Mesendoderm (in vitro differentiated cells): ENCODE results near the gene PCBD2.

Experiments
- DNase-seq: peaks from one replicate; pipeline ENCODE4 v3.0.0; 2013
- H2AK5ac ChIP-seq: 2 replicates; pipeline ENCODE4 v1.6.1; 2013; ENCODE audit warnings: low read length, inconsistent platforms
- H2BK120ac ChIP-seq: 2 replicates; pipeline ENCODE4 v1.6.1; 2013; ENCODE audit warnings: low read depth, mild to moderate bottlenecking, low read length, moderate library complexity, mixed read lengths
- H2BK15ac ChIP-seq: replicated peaks from 2 replicates; pipeline ENCODE4 v1.6.1; 2013; ENCODE audit warnings: low read depth, mild to moderate bottlenecking, moderate library complexity
- H2BK5ac ChIP-seq: 2 replicates; pipeline ENCODE4 v1.6.1; 2013; ENCODE audit warnings: low read length, inconsistent platforms
- H3K18ac ChIP-seq: 2 replicates; pipeline ENCODE4 v1.6.1; 2013; ENCODE audit warnings: mild to moderate bottlenecking, low read length, mixed read lengths
- H3K23ac ChIP-seq: one replicate; pipeline ENCODE4 v1.6.1; 2013; ENCODE audit warnings: low read length
- H3K27ac ChIP-seq: 2 replicates; pipeline ENCODE4 v1.5.1; 2013; ENCODE audit warnings: low read depth, mild to moderate bottlenecking, inconsistent platforms, low read length, moderate library complexity
- H3K27me3 ChIP-seq: 2 replicates; pipeline ENCODE4 v1.6.1; 2013; ENCODE audit warnings: low read length, control low read depth, mild to moderate bottlenecking, inconsistent platforms; ENCODE audit not compliant: insufficient read depth, poor library complexity
- H3K36me3 ChIP-seq: 2 replicates; pipeline ENCODE4 v1.6.1; 2013; ENCODE audit warnings: low read length, inconsistent platforms; ENCODE audit not compliant: control insufficient read depth, insufficient read depth
- H3K4ac ChIP-seq: one replicate; pipeline ENCODE4 v1.6.1; 2013; ENCODE audit warnings: low read depth, mild to moderate bottlenecking, low read length, moderate library complexity
- H3K4me1 ChIP-seq: 2 replicates; pipeline ENCODE4 v1.6.1; 2013; ENCODE audit warnings: low read depth, low read length, inconsistent platforms; ENCODE audit not compliant: control insufficient read depth
- H3K4me2 ChIP-seq: 2 replicates; pipeline ENCODE4 v1.6.1; 2013; ENCODE audit warnings: low read length
- H3K4me3 ChIP-seq: 2 replicates; pipeline ENCODE4 v1.5.1; 2013; ENCODE audit warnings: mild to moderate bottlenecking, low read length
- H3K56ac ChIP-seq: one replicate; pipeline ENCODE4 v1.6.1; 2013; ENCODE audit warnings: low read length
- H3K79me1 ChIP-seq: 2 replicates; pipeline ENCODE4 v1.6.1; 2013; ENCODE audit warnings: low read length, inconsistent platforms
- H3K79me2 ChIP-seq: 2 replicates; pipeline ENCODE4 v1.6.1; 2013; ENCODE audit warnings: mild to moderate bottlenecking, low read length; ENCODE audit not compliant: control insufficient read depth, insufficient read depth
- H3K9ac ChIP-seq: 2 replicates; pipeline ENCODE4 v1.6.1; 2013; ENCODE audit warnings: low read length, inconsistent platforms
- H4K5ac ChIP-seq: one replicate; pipeline ENCODE4 v1.6.1; 2013; ENCODE audit warnings: low read length
- H4K8ac ChIP-seq: one replicate; pipeline ENCODE4 v1.6.1; 2013; ENCODE audit warnings: low read depth, mild to moderate bottlenecking, control low read depth, low read length, moderate library complexity
- WGBS: extraction: QIAGEN DNeasy Blood & Tissue Kit; methylation state at CpG from one replicate; pipeline ENCODE4 v1.1.7; 2013; ENCODE audit warnings: low lambda C conversion rate, missing lambda C conversion rate; ENCODE audit not compliant: insufficient coverage; ENCODE audit errors: extremely low coverage; 5-methylcytosine and 5-hydroxymethylcytosine counted together

Gene PCBD2

GRCh38 chr5:134918861-134919260, 13.9 kb downstream of the PCBD2 start:
- H2BK120ac ChIP-seq: no peak overlapping the region
- H3K27ac ChIP-seq: no peak overlapping the region
- no peak overlapping the region for H3K4me3 ChIP-seq
- H3K79me2 ChIP-seq: no peaks in the 10 kb centered on the region
- no peak overlapping the region for H3K23ac ChIP-seq
- WGBS: no CpG with 5 or more reads among the region's 3 CpGs
- H4K5ac ChIP-seq: no peak overlapping the region
- H3K79me1 ChIP-seq: peaks cover 3% of the 10 kb centered on the region
- no peak overlapping the region for H3K18ac ChIP-seq
- no peak overlapping the region for H2BK5ac ChIP-seq
- H3K27me3 ChIP-seq: no peaks in the 10 kb centered on the region
- H2AK5ac ChIP-seq: no peak overlapping the region
- H3K4me2 ChIP-seq: no peak overlapping the region
- no peak for DNase-seq
- no peak overlapping the region for H3K4ac ChIP-seq
- no peak overlapping the region for H3K56ac ChIP-seq
- H3K4me1 ChIP-seq: no peaks in the 10 kb centered on the region
- H3K36me3 ChIP-seq: peaks cover 4% of the 10 kb centered on the region
- H2BK15ac ChIP-seq: no peak overlapping the region
- H3K9ac ChIP-seq: no peak overlapping the region
- H4K8ac ChIP-seq: no peak overlapping the region

- no peaks in the 10 kb centered on the region for H3K79me2 ChIP-seq
- no peak overlapping the region for H3K9ac ChIP-seq
- peaks cover 4% of the 10 kb centered on the region for H3K36me3 ChIP-seq
- no peak overlapping the region for H3K4me2 ChIP-seq
- no peak for DNase-seq
- no peak overlapping the region for H4K5ac ChIP-seq
- no peak overlapping the region for H2BK120ac ChIP-seq
- H3K79me1 ChIP-seq: peaks cover 3% of the 10 kb centered on the region
- no peak overlapping the region for H2BK15ac ChIP-seq
- WGBS: no CpG with 5 or more reads among the region's 9 CpGs
- H3K4me3 ChIP-seq: no peak overlapping the region
- no peak overlapping the region for H2AK5ac ChIP-seq
- no peaks in the 10 kb centered on the region for H3K4me1 ChIP-seq
- no peak overlapping the region for H3K4ac ChIP-seq
- no peak overlapping the region for H2BK5ac ChIP-seq
- H3K56ac ChIP-seq: no peak overlapping the region
- no peak overlapping the region for H3K18ac ChIP-seq
- H3K23ac ChIP-seq: no peak overlapping the region
- H3K27me3 ChIP-seq: no peaks in the 10 kb centered on the region
- no peak overlapping the region for H4K8ac ChIP-seq
- H3K27ac ChIP-seq: no peak overlapping the region
These were observed 16.1 kb downstream of the PCBD2 start for GRCh38 chr5:134920848-134921575.

GRCh38 chr5:134932508-134932907, 27.6 kb downstream of the PCBD2 start:
- Histone ChIP-seq H3K36me3 (no peaks in the 10 kb centered on the region), H4K5ac (no peak overlapping the region), H3K79me2 (no peaks in the 10 kb centered on the region), H3K9ac (no peak overlapping the region), H2BK15ac (no peak overlapping the region), H3K23ac (no peak overlapping the region), H4K8ac (no peak overlapping the region), H2BK5ac (no peak overlapping the region), H2AK5ac (no peak overlapping the region), H3K27ac (no peak overlapping the region), H3K18ac (no peak overlapping the region), H2BK120ac (no peak overlapping the region), H3K4me3 (no peak overlapping the region), H3K4me1 (no peaks in the 10 kb centered on the region), H3K56ac (no peak overlapping the region), H3K79me1 (peaks cover 2% of the 10 kb centered on the region), H3K4ac (no peak overlapping the region), H3K4me2 (no peak overlapping the region), H3K27me3 (no peaks in the 10 kb centered on the region)
- WGBS: no CpG with 5 or more reads among the region's 3 CpGs
- no peak for DNase-seq

DNA sequence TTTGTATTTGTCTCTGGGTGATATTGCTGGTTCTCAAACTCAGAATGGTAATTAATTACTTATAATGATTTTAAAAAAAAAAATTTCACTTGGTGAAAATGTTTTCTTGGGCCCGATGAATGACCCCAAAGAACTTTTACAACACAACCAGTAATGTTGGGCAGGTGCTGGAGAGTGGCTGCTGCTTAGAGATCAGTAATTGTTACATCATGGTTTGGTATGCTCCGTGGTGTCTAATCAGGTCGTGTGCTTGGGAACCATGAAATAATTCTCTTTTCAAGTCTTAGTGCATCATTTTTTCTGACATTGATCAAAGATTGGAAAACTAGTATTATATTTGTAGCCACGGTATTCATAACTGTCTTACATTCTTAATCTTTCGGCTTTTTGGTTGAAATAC, 29.3 kb downstream of the PCBD2 start:
- Histone ChIP-seq H3K79me2 (no peaks in the 10 kb centered on the region), H3K27ac (no peak overlapping the region), H3K56ac (no peak overlapping the region), H3K4ac (no peak overlapping the region), H2BK15ac (no peak overlapping the region), H3K27me3 (no peaks in the 10 kb centered on the region), H2AK5ac (no peak overlapping the region), H3K4me2 (no peak overlapping the region), H3K23ac (no peak overlapping the region), H4K8ac (no peak overlapping the region), H3K79me1 (peaks cover 2% of the 10 kb centered on the region), H3K18ac (no peak overlapping the region), H3K9ac (no peak overlapping the region), H4K5ac (no peak overlapping the region), H2BK120ac (no peak overlapping the region), H3K4me1 (no peaks in the 10 kb centered on the region), H2BK5ac (no peak overlapping the region), H3K36me3 (no peaks in the 10 kb centered on the region), H3K4me3 (no peak overlapping the region)
- WGBS: no CpG with 5 or more reads among the region's 5 CpGs
- DNase-seq: no peak

- Histone ChIP-seq H3K79me2 (no peaks in the 10 kb centered on the region), H4K5ac (no peak overlapping the region), H3K36me3 (no peaks in the 10 kb centered on the region), H3K79me1 (peaks cover 2% of the 10 kb centered on the region), H3K4me2 (no peak overlapping the region), H3K9ac (no peak overlapping the region), H3K56ac (no peak overlapping the region), H4K8ac (no peak overlapping the region), H3K23ac (no peak overlapping the region), H2BK5ac (no peak overlapping the region), H2AK5ac (no peak overlapping the region), H2BK120ac (no peak overlapping the region), H3K4me1 (no peaks in the 10 kb centered on the region), H3K27ac (no peak overlapping the region), H2BK15ac (no peak overlapping the region), H3K18ac (no peak overlapping the region), H3K27me3 (no peaks in the 10 kb centered on the region), H3K4me3 (no peak overlapping the region), H3K4ac (no peak overlapping the region)
- no peak for DNase-seq
- WGBS: no CpG with 5 or more reads among the region's 12 CpGs
These were observed 31.0 kb downstream of the PCBD2 start for GRCh38 chr5:134935711-134936602.
